Gastroesophageal sphincter (tissue), 4 donors: Measurements from ENCODE around the gene PAX4. TPM values are rescaled to one million over a fixed set of nuclear protein-coding genes. Genes with fewer than 3 reads are reported as not detected.

Experiments used
- ATAC-seq: fragments of 150-250 bp; one replicate; pipeline ENCODE4 v1.9.1; 2016; ENCODE audit warnings: mild to moderate bottlenecking, moderate library complexity
- H3K27ac ChIP-seq, 4 donors: fragments of 200-600 bp; sonication (generic) in 3 of 4; 1 replicate in 3 of 4; 2 replicates in 1 of 4; pipeline ENCODE4 v1.5.1; 2016 to 2019
- H3K27me3 ChIP-seq: fragments of 200-600 bp; sonication (generic); one replicate; pipeline ENCODE4 v1.5.1; 2019
- H3K36me3 ChIP-seq, 2 donors: fragments of 200-600 bp; sonication (generic); one replicate each; pipeline ENCODE4 v1.5.1; 2019; ENCODE audit warnings: control low read depth in 1 of 2
- H3K4me1 ChIP-seq, 3 donors: fragments of 200-600 bp; sonication (generic); 1 replicate in 2 of 3; 2 replicates in 1 of 3; pipeline ENCODE4 v1.5.1; 2016 to 2019; ENCODE audit warnings: control low read depth in 2 of 3
- H3K4me3 ChIP-seq, 2 donors: fragments of 200-600 bp; sonication (generic); one replicate each; pipeline ENCODE4 v1.5.1; 2019; ENCODE audit warnings: mild to moderate bottlenecking in 1 of 2, moderate library complexity in 1 of 2
- H3K9me3 ChIP-seq, 3 donors: fragments of 200-600 bp; sonication (generic); one replicate each; pipeline ENCODE4 v1.5.1; 2017 to 2019; ENCODE audit warnings: control low read depth in 2 of 3
- EP300 ChIP-seq: sonication (generic); formaldehyde crosslinking; IDR thresholded peaks from one replicate; pipeline ENCODE4 v1.6.1; 2017; ENCODE audit warnings: antibody characterized with exemption, mild to moderate bottlenecking
- POLR2A ChIP-seq, 2 donors: fragments of 450-650 bp; IDR thresholded peaks; one replicate each; pipeline ENCODE4 v1.6.1; 2017; ENCODE audit warnings: antibody characterized with exemption in 2 of 2, mild to moderate bottlenecking in 2 of 2, moderate library complexity in 1 of 2
- POLR2AphosphoS5 ChIP-seq: sonication (generic); formaldehyde crosslinking; IDR thresholded peaks from one replicate; pipeline ENCODE4 v1.6.1; 2017; ENCODE audit warnings: antibody characterized with exemption
- WGBS, 2 donors: methylation state at CpG; one replicate each; pipeline ENCODE4 v1.1.5; 2018; ENCODE audit warnings: low coverage in 1 of 2; 5-methylcytosine and 5-hydroxymethylcytosine counted together
- total RNA-seq, 4 donors: library from RNA; depleted of rRNA; stranded (reverse); fragments of >200 nt; gene quantifications; one replicate each; pipeline ENCODE4 v1.1.0, GENCODE V29; 2016
- TF ChIP-seq, protein P1 (sequence below), 4 experiments: fragments of 200-600 bp in 2 of 4; fragments of 450-650 bp in 2 of 4; sonication (generic) in 1 of 4; IDR thresholded peaks; one replicate each; pipeline ENCODE4 v1.5.1; 2017 to 2019; ENCODE audit warnings: antibody characterized with exemption in 4 of 4, mild to moderate bottlenecking in 2 of 4, moderate library complexity in 2 of 4

The PAX4 gene
- total RNA-seq, 4 donors from 2014 or later, result not detected

DNA sequence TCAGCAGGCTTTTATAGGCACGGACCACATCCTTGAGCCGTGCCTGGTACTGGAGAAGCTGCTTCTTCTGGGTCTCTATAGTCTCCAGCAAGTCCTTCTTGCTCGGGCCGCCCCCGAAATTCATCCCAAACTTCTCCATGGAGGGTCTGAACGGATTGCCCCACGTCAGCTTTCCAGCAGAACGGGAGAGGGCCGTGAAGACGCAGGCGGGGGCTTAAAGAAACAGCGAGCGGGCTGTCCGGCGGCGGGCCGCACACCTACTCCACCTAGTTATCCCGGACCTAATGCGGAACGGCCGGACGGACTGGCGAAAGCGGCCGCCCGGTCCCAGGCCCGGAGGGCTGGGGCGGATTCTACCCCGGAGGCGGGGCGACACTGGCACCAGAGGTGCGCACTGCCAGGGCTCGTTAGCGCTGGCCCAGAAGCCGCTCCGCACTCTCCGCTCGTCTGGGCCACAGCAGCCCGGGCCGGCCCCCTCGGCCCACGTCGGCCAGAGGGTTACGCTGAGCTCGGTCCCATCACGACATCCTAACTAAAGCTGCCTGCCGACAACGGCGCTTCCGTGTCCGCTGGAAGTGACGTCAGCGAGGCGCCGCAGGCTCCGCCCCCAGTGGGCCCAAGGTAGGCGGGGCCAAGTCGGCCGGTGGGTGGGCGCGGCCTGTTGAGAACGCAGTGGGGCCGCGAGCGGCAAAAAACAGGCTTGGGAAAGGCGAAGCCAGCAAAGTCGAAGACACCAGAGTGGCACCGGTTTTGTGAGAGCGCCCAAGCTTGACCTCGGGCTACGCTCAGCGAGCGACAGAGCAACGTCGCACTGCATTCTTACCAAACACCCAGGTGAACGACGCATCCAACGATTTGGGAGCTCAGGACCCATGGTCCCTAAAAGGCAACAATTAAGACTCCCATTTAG, 32.6 kb downstream of the PAX4 start, which contains the start of gene GCC1:
Gene GCC1, minus strand, starts transcription at position 553 of the 910 bp plus-strand sequence. Its CDS starts 414 bp downstream, at position 139.
- Histone ChIP-seq H3K36me3 (peaks cover 0 to 35% of the 10 kb centered on the region in 2 donors), H3K4me3 (peak within 1 kb of the TSS; percentile 82), H3K4me1 (peaks cover 10 to 79% (median 45%) of the 10 kb centered on the region in 3 donors), H3K27ac (peak within 1 kb of the TSS; percentile 87 to 96 (median 89)), H3K27me3 (no peaks in the 10 kb centered on the region), H3K9me3 (no peaks in the 10 kb centered on the region)
- ATAC-seq, result peak; percentile 87
- TF ChIP-seq, protein P1, sequence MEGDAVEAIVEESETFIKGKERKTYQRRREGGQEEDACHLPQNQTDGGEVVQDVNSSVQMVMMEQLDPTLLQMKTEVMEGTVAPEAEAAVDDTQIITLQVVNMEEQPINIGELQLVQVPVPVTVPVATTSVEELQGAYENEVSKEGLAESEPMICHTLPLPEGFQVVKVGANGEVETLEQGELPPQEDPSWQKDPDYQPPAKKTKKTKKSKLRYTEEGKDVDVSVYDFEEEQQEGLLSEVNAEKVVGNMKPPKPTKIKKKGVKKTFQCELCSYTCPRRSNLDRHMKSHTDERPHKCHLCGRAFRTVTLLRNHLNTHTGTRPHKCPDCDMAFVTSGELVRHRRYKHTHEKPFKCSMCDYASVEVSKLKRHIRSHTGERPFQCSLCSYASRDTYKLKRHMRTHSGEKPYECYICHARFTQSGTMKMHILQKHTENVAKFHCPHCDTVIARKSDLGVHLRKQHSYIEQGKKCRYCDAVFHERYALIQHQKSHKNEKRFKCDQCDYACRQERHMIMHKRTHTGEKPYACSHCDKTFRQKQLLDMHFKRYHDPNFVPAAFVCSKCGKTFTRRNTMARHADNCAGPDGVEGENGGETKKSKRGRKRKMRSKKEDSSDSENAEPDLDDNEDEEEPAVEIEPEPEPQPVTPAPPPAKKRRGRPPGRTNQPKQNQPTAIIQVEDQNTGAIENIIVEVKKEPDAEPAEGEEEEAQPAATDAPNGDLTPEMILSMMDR (IDR thresholded peaks at IDR 0.05), result no peak
- TF ChIP-seq POLR2AphosphoS5 (peak; percentile 94), POLR2A (IDR thresholded peaks at IDR 0.05) (peak; percentile 83)
- WGBS, 2 donors, result 19% methylated on average over 11 of the region's 78 CpGs; no CpG with 5 or more reads in 1 of the 2 donors

GRCh38 chr7:127584648-127585043, 33.3 kb downstream of the PAX4 start:
- no peak for TF ChIP-seq EP300
- Histone ChIP-seq H3K9me3 (no peaks in the 10 kb centered on the region), H3K4me3 (peak overlapping the region; percentile 82), H3K27me3 (no peaks in the 10 kb centered on the region), H3K36me3 (peaks cover 0 to 31% of the 10 kb centered on the region in 2 donors), H3K27ac (peak overlapping the region; percentile 87 to 96 (median 89)), H3K4me1 (peaks cover 10 to 75% (median 42%) of the 10 kb centered on the region in 3 donors)
- ATAC-seq, result no peak
- 20 to 33% methylated on average over 1 to 5 of the region's 12 CpGs for WGBS, 2 donors

DNA sequence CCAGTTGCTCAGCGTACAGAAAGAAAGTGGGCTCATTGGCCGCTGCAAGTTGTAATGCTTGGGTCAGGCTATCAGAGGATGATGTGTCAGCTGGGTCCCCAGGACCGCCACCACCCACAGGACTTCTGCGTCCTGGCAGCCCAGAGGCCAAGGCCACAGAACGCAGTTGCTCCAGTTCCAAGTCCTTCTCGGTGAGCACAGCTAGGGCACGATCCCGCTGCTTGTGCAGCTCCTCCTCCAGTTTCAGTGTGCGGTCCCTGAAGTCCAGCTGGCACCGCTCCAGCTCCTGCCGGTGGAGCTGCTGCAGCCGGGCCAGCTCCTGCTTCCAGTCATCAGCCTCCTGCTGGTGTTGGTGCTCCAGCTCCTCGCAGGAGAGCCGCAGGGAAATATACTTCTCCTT, 35.6 kb downstream of the PAX4 start:
- H3K36me3 ChIP-seq, result peaks cover 0 to 40% of the 10 kb centered on the region in 2 donors
- no peaks in the 10 kb centered on the region for H3K9me3 ChIP-seq
- ATAC-seq, result no peak
- H3K27me3 ChIP-seq, result no peaks in the 10 kb centered on the region
- H3K4me1 ChIP-seq, result peaks cover 10 to 76% (median 38%) of the 10 kb centered on the region in 3 donors
- no peak for TF ChIP-seq POLR2AphosphoS5
- no peak for TF ChIP-seq POLR2A (IDR thresholded peaks at IDR 0.05)
- TF ChIP-seq EP300, result no peak
- TF ChIP-seq, protein P1 (IDR thresholded peaks at IDR 0.05), result no peak
- H3K27ac ChIP-seq, result no peak overlapping the region
- 83% methylated on average over 1 of the region's 14 CpGs; no CpG with 5 or more reads in 1 of the 2 donors for WGBS, 2 donors
- H3K4me3 ChIP-seq, result peak overlapping the region in 1 of 2 donors; percentile 9

DNA sequence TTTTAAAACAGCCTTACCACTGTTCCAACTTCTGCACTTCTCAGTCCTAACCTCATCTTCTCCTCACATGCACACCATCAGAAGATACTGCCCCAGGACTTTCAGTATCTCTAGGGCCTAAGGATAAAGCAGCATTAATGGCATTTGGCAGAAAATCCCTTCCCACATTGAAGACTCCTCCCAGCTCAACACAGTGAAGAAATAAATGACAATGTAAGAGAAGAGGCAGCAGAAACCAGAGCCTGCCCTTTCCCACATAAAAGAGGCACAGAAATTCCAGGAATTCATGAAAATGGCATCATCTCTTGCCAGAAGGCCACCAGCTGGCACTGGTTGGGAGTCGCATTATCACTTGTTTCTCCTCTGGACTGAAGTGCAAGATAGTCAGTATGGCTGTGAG, 36.2 kb downstream of the PAX4 start:
- ATAC-seq, result no peak
- Histone ChIP-seq H3K27ac (no peak overlapping the region), H3K27me3 (no peaks in the 10 kb centered on the region), H3K4me1 (peaks cover 10 to 73% (median 38%) of the 10 kb centered on the region in 3 donors), H3K4me3 (no peak overlapping the region), H3K9me3 (no peaks in the 10 kb centered on the region), H3K36me3 (peaks cover 0 to 40% of the 10 kb centered on the region in 2 donors)
- WGBS, 2 donors, result 89 to 100% methylated on average over 1 of the region's 1 CpG
- no peak for TF ChIP-seq POLR2AphosphoS5
- TF ChIP-seq, protein P1 (IDR thresholded peaks at IDR 0.05), result no peak
- TF ChIP-seq POLR2A (IDR thresholded peaks at IDR 0.05), result no peak
- no peak for TF ChIP-seq EP300

GRCh38 chr7:127580612-127581011, 37.3 kb downstream of the PAX4 start:
- H3K4me3 ChIP-seq, result no peak overlapping the region
- ATAC-seq, result no peak
- TF ChIP-seq EP300 (no peak), POLR2AphosphoS5 (no peak), POLR2A (IDR thresholded peaks at IDR 0.05) (no peak)
- TF ChIP-seq, protein P1 (IDR thresholded peaks at IDR 0.05), result no peak
- H3K27ac ChIP-seq, result no peak overlapping the region
- H3K4me1 ChIP-seq, result peaks cover 10 to 65% (median 38%) of the 10 kb centered on the region in 3 donors
- no peaks in the 10 kb centered on the region for H3K27me3 ChIP-seq
- peaks cover 0 to 40% of the 10 kb centered on the region in 2 donors for H3K36me3 ChIP-seq
- H3K9me3 ChIP-seq, result no peaks in the 10 kb centered on the region
